IgD-negative memory B cell (primary cell): ENCODE data around the gene MROH8. TPM values are rescaled to one million over a fixed set of nuclear protein-coding genes. Genes with fewer than 3 reads are reported as not detected.
"Not testable (repeated sequence)": the region's sequence is repeated elsewhere in the genome, so short reads cannot be mapped to it uniquely, and the experiment has no call there.

Source experiments
- H3K27ac Mint-ChIP-seq, 3 donors: one replicate each; pipeline ENCODE4 v1.8.0; 2020 to 2022; ENCODE audit warnings: mild to moderate bottlenecking in 3 of 3, mixed read lengths in 3 of 3, moderate library complexity in 1 of 3
- H3K27me3 Mint-ChIP-seq: one replicate; pipeline ENCODE4 v1.8.0; 2021; ENCODE audit warnings: mixed read lengths
- H3K36me3 Mint-ChIP-seq: one replicate; pipeline ENCODE4 v1.8.0; 2020; ENCODE audit warnings: mild to moderate bottlenecking, mixed read lengths
- H3K4me1 Mint-ChIP-seq, 3 donors: one replicate each; pipeline ENCODE4 v1.8.0; 2020 to 2022; ENCODE audit warnings: mixed read lengths in 3 of 3, mild to moderate bottlenecking in 1 of 3
- H3K4me3 Mint-ChIP-seq, 4 donors: one replicate each; pipeline ENCODE4 v1.8.0; 2020 to 2022; ENCODE audit warnings: mild to moderate bottlenecking in 4 of 4, mixed read lengths in 4 of 4, moderate library complexity in 3 of 4
- H3K9me3 Mint-ChIP-seq, 3 donors: one replicate each; pipeline ENCODE4 v1.8.0; 2020 to 2021; ENCODE audit warnings: mixed read lengths in 3 of 3, mild to moderate bottlenecking in 1 of 3
- polyA plus RNA-seq: library from polyadenylated mRNA; unstranded; fragments of 300-500 nt; fragmentation: Illumina TruSeq; gene quantifications from one replicate; pipeline ENCODE4 v1.2.3, GENCODE V29; 2021

The MROH8 gene
- polyA plus RNA-seq, 1 donor from 2014 or later: 2.0 TPM

DNA sequence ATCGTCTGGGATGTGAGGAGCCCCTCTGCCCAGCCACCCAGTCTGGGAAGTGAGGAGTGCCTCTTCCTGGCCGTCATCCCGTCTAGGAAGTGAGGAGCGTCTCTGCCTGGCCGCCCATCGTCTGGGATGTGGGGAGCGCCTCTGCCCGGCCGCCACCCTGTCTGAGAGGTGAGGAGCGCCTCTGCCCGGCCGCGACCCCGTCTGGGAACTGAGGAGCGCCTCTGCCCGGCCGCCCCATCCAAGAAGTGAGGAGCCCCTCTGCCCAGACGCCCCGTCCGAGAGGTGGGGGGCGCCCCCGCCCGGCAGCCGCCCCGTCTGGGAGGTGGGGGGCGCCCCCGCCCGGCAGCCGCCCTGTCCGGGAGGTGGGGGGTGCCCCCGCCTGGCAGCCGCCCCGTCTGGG is 28.5 kb downstream of the MROH8 start:
- not testable (repeated sequence) for H3K36me3 Mint-ChIP-seq, H3K27ac Mint-ChIP-seq, H3K27me3 Mint-ChIP-seq, H3K4me1 Mint-ChIP-seq, H3K9me3 Mint-ChIP-seq, H3K4me3 Mint-ChIP-seq

DNA sequence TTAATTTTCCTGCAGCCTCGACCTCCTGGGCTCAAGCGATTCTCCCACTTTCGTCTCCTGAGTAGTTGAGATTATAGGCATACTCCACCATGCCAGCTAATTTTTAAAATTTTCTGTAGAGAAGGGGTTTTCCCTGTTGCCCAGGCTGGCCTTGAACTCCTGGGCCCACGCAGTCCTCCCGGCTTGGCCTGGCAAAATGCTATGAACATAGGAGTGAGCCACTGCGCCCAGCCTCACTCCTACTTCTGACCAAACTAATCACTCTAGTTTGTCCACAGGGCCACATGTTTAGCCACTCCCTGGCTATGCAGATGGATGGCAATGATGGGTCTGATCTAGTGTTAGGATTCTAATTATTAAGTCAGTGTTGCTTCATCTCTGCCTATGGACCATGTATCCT is 32.1 kb downstream of the MROH8 start:
- H3K36me3 Mint-ChIP-seq: peaks cover 3% of the 10 kb centered on the region
- H3K27ac Mint-ChIP-seq: no peak overlapping the region
- H3K4me3 Mint-ChIP-seq: no peak overlapping the region
- H3K9me3 Mint-ChIP-seq: no peaks in the 10 kb centered on the region
- H3K4me1 Mint-ChIP-seq: no peaks in the 10 kb centered on the region
- H3K27me3 Mint-ChIP-seq: no peaks in the 10 kb centered on the region

- Mint-ChIP-seq H3K27me3 (no peaks in the 10 kb centered on the region), H3K36me3 (peaks cover 1% of the 10 kb centered on the region), H3K27ac (no peak overlapping the region), H3K4me3 (no peak overlapping the region), H3K9me3 (no peaks in the 10 kb centered on the region), H3K4me1 (no peaks in the 10 kb centered on the region)
Observed at GRCh38 chr20:37144856-37145404, 34.4 kb downstream of the MROH8 start.

- Mint-ChIP-seq H3K27me3 (no peaks in the 10 kb centered on the region), H3K4me1 (no peaks in the 10 kb centered on the region), H3K4me3 (no peak overlapping the region), H3K27ac (no peak overlapping the region), H3K9me3 (no peaks in the 10 kb centered on the region), H3K36me3 (peaks cover 1% of the 10 kb centered on the region)
Observed at GRCh38 chr20:37142708-37143107, 36.6 kb downstream of the MROH8 start.

GRCh38 chr20:37137547-37137946 is 41.8 kb downstream of the MROH8 start:
- Mint-ChIP-seq H3K9me3 (no peaks in the 10 kb centered on the region), H3K36me3 (peaks cover 2% of the 10 kb centered on the region), H3K27ac (no peak overlapping the region), H3K4me1 (no peaks in the 10 kb centered on the region), H3K27me3 (no peaks in the 10 kb centered on the region), H3K4me3 (no peak overlapping the region)

GRCh38 chr20:37133952-37134351 is 45.4 kb downstream of the MROH8 start:
- Mint-ChIP-seq H3K27ac (no peak overlapping the region), H3K4me1 (no peaks in the 10 kb centered on the region)

GRCh38 chr20:37131486-37131885 is 47.9 kb downstream of the MROH8 start:
- Mint-ChIP-seq H3K4me3 (no peak overlapping the region), H3K27me3 (peaks cover 2% of the 10 kb centered on the region), H3K4me1 (no peaks in the 10 kb centered on the region), H3K36me3 (peaks cover 3% of the 10 kb centered on the region), H3K9me3 (no peaks in the 10 kb centered on the region), H3K27ac (no peak overlapping the region)

More at GRCh38 chr20:37133952-37134351, 45.4 kb downstream of the MROH8 start:
- Mint-ChIP-seq H3K27me3 (peaks cover 2% of the 10 kb centered on the region), H3K4me3 (no peak overlapping the region), H3K9me3 (no peaks in the 10 kb centered on the region), H3K36me3 (peaks cover 4% of the 10 kb centered on the region)

DNA sequence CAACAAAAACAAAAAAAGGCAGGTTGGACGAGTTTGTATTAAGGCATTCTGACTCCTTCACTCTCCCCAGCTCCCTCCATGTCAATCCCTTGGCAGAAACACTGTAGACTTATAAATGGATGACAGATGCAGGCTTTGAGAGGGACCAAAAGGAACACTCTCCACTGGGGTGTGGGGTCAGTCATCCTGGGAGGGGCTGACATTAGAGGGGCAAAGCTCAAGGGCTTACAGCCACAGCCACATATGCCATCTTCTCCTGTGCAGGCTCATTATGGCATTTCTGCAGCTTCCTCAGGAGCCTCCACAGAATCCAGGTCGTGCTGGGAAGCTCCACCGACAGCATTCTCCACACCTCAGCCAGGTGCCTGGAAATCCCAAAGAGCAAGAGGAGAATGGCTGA is 50.5 kb downstream of the MROH8 start:
- H3K36me3 Mint-ChIP-seq: peaks cover 3% of the 10 kb centered on the region
- H3K27me3 Mint-ChIP-seq: peaks cover 2% of the 10 kb centered on the region
- H3K4me3 Mint-ChIP-seq: no peak overlapping the region
- H3K9me3 Mint-ChIP-seq: no peaks in the 10 kb centered on the region
- H3K27ac Mint-ChIP-seq: no peak overlapping the region
- no peaks in the 10 kb centered on the region for H3K4me1 Mint-ChIP-seq

GRCh38 chr20:37126290-37126689 is 53.1 kb downstream of the MROH8 start:
- H3K4me3 Mint-ChIP-seq, H3K36me3 Mint-ChIP-seq, H3K9me3 Mint-ChIP-seq, H3K27me3 Mint-ChIP-seq, H3K27ac Mint-ChIP-seq, H3K4me1 Mint-ChIP-seq: not testable (repeated sequence)

- no peaks in the 10 kb centered on the region for H3K4me1 Mint-ChIP-seq
- H3K36me3 Mint-ChIP-seq: peaks cover 3% of the 10 kb centered on the region
- no peak overlapping the region for H3K27ac Mint-ChIP-seq
- H3K9me3 Mint-ChIP-seq: no peaks in the 10 kb centered on the region
- no peaks in the 10 kb centered on the region for H3K27me3 Mint-ChIP-seq
- no peak overlapping the region for H3K4me3 Mint-ChIP-seq
Observed at GRCh38 chr20:37123441-37123840, 55.9 kb downstream of the MROH8 start.

DNA sequence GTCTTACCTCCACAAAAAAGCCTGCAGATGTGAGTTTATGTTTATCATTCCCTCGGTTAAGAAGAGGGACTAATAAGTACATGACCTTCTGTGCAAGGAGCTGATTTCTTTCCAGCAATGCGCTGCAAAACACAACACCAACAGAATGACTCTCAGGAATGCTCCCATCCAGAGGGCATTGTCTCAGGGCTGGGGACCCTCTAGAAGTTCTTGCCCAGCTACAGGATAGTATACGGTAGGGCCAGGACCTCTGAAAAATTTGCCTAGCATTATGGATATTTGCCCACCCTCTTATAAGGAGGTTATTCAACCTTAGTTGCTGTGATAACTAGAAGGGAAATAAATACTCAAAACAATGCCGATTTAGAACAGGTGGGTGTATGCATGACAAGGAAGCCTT is 58.9 kb downstream of the MROH8 start:
- H3K4me3 Mint-ChIP-seq: no peak overlapping the region
- H3K27ac Mint-ChIP-seq: peak overlapping the region in 1 of 3 donors; percentile 9
- no peaks in the 10 kb centered on the region for H3K9me3 Mint-ChIP-seq
- no peaks in the 10 kb centered on the region for H3K4me1 Mint-ChIP-seq
- peaks cover 3% of the 10 kb centered on the region for H3K36me3 Mint-ChIP-seq
- H3K27me3 Mint-ChIP-seq: no peaks in the 10 kb centered on the region

DNA sequence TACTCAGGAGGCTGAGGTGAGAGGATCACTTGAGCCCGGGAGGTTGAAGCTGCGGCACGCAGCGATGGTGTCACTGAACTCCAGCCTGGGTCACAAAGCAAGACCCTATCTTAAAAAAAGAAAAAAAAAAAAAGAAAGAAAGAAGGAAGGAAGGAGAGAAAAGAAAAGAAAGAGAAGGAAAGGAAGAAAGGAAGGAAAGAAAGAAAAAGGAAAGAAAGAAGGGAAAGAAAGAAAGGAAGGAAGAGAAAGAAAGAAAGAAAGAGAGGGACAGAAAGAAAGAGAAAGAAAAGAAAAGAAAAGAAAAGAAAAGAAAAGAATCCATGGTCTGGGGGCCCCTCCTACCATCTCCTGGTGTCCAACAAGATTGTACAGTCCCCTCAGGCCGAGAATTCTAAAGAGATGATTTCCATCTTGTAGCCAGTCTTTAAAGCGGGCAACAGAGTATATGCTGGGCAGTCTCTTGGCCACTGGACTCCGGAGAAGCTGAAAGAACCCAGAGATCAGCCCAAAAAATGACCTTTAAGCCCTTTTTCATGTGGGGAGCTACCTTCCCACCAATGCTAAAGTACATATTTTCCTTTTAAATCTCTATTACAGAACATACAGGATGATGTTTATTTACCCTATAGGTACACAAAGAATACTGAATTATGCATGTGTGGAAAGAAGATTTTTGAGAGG is 59.9 kb downstream of the MROH8 start:
- Mint-ChIP-seq H3K27ac (no peak overlapping the region), H3K4me3 (no peak overlapping the region), H3K36me3 (peaks cover 3% of the 10 kb centered on the region), H3K27me3 (no peaks in the 10 kb centered on the region), H3K9me3 (no peaks in the 10 kb centered on the region), H3K4me1 (no peaks in the 10 kb centered on the region)

- H3K27me3 Mint-ChIP-seq: no peaks in the 10 kb centered on the region
- no peaks in the 10 kb centered on the region for H3K9me3 Mint-ChIP-seq
- no peak overlapping the region for H3K4me3 Mint-ChIP-seq
- peaks cover 5% of the 10 kb centered on the region for H3K36me3 Mint-ChIP-seq
- no peaks in the 10 kb centered on the region for H3K4me1 Mint-ChIP-seq
- H3K27ac Mint-ChIP-seq: no peak overlapping the region
Observed at GRCh38 chr20:37114012-37114411, 65.3 kb downstream of the MROH8 start.

DNA sequence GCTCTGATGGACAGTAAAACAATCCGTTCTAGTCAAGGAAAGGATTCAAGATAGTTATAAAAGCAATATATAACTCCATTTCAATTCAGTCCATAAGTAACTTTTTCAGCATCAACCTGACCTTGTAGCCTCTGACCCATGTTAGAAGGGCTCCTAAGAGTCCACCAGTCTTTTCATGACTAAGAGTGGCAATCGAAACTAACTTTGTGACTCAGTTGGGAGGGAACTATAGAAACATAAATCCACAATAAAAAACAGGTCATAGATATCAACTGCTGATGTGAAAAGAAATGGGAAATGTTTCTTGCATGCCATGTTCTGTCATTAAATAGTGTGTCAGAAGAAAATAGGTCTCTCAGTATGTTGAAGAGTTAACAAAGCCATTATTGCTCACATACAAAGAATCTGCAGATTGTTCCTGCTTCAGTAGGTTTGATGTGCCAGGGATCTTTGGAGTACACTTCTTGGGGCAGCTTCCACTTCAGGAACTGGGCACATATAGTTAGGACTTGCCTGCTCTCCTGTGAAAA is 67.4 kb downstream of the MROH8 start:
- Mint-ChIP-seq H3K27ac (no peak overlapping the region), H3K27me3 (no peaks in the 10 kb centered on the region), H3K4me3 (no peak overlapping the region), H3K9me3 (no peaks in the 10 kb centered on the region), H3K36me3 (peaks cover 5% of the 10 kb centered on the region), H3K4me1 (no peaks in the 10 kb centered on the region)

GRCh38 chr20:37108676-37109075 is 70.7 kb downstream of the MROH8 start:
- Mint-ChIP-seq H3K9me3 (no peaks in the 10 kb centered on the region), H3K36me3 (peaks cover under 1% of the 10 kb centered on the region), H3K27me3 (no peaks in the 10 kb centered on the region), H3K4me1 (no peaks in the 10 kb centered on the region), H3K27ac (no peak overlapping the region), H3K4me3 (no peak overlapping the region)

GRCh38 chr20:37102571-37102970 is 76.8 kb downstream of the MROH8 start:
- Mint-ChIP-seq H3K27ac (peak overlapping the region in 1 of 3 donors; percentile 51), H3K4me3 (no peak overlapping the region), H3K36me3 (peaks cover 2% of the 10 kb centered on the region), H3K4me1 (no peaks in the 10 kb centered on the region), H3K27me3 (no peaks in the 10 kb centered on the region), H3K9me3 (no peaks in the 10 kb centered on the region)
